H1 (cell line): Measurements from ENCODE around the gene SPIRE1. TPM values are rescaled to one million over a fixed set of nuclear protein-coding genes. Genes with fewer than 3 reads are reported as not detected.

Source experiments
- CTCF ChIA-PET: fragments of 300-600 bp; sonication (Branson Sonifier 250); formaldehyde crosslinking; loops from one replicate; lab custom pipeline; 2021; ENCODE audit not compliant: partially characterized antibody; lab: Charles Lee
- POLR2A ChIA-PET: fragments of 300-600 bp; sonication (Branson Sonifier 250); formaldehyde crosslinking; loops from one replicate; lab custom pipeline; 2021; ENCODE audit warnings: inconsistent platforms; ENCODE audit not compliant: partially characterized antibody; lab: Charles Lee
- DNase-seq, 2 experiments: peaks; one replicate each; pipeline versions ENCODE4 v3.0.0 to v3.0.0-alpha.2; 2010 to 2022; ENCODE audit warnings: low spot score in 2 of 2, low read depth in 1 of 2, mixed read lengths in 1 of 2
- FAIRE-seq: peaks from 2 replicates; lab custom pipeline; 2011; peaks lifted over from hg19 to GRCh38; lab: Jason Lieb, UNC
- H2AFZ ChIP-seq: 2 replicates; pipeline ENCODE4 v1.8.1; 2012; ENCODE audit warnings: low read length, inconsistent platforms
- H2AK5ac ChIP-seq: 2 replicates; pipeline ENCODE4 v1.6.1; 2013; ENCODE audit warnings: low read depth, low read length
- H2BK120ac ChIP-seq: replicated peaks from 2 replicates; pipeline ENCODE3; 2013; ENCODE audit warnings: low read depth, low read length, inconsistent platforms
- H2BK12ac ChIP-seq: 2 replicates; pipeline ENCODE4 v1.6.1; 2013; ENCODE audit warnings: low read depth, low read length
- H2BK15ac ChIP-seq: 2 replicates; pipeline ENCODE4 v1.6.1; 2013; ENCODE audit warnings: low read length
- H2BK20ac ChIP-seq: 2 replicates; pipeline ENCODE4 v1.6.1; 2013; ENCODE audit warnings: low read length
- H2BK5ac ChIP-seq: 2 replicates; pipeline ENCODE4 v1.6.1; 2013; ENCODE audit warnings: low read depth, low read length
- H3K14ac ChIP-seq: 2 replicates; pipeline ENCODE4 v1.6.1; 2013; ENCODE audit warnings: inconsistent platforms; ENCODE audit not compliant: insufficient read length
- H3K18ac ChIP-seq: 2 replicates; pipeline ENCODE4 v1.6.1; 2013; ENCODE audit warnings: low read length; ENCODE audit errors: extremely low read depth
- H3K23ac ChIP-seq: 2 replicates; pipeline ENCODE4 v1.6.1; 2013; ENCODE audit warnings: inconsistent platforms; ENCODE audit not compliant: insufficient read length
- H3K23me2 ChIP-seq: 2 replicates; pipeline ENCODE4 v1.6.1; 2013; ENCODE audit warnings: low read depth, low read length
- H3K27ac ChIP-seq: 2 replicates; pipeline ENCODE4 v1.6.1; 2011; ENCODE audit warnings: low read depth, low read length, inconsistent platforms
- H3K27me3 ChIP-seq, 4 experiments: replicated peaks in 1 of 4; 1 replicate in 1 of 4; 2 replicates in 3 of 4; pipeline versions ENCODE4 v1.6.1 to v1.8.1; 2011 to 2013; ENCODE audit warnings: low read length in 3 of 4, mild to moderate bottlenecking in 3 of 4, inconsistent platforms in 2 of 4, mixed read lengths in 2 of 4, moderate library complexity in 1 of 4; ENCODE audit not compliant: control insufficient read depth in 3 of 4, insufficient read depth in 3 of 4; ENCODE audit errors: extremely low read depth in 1 of 4
- H3K36me3 ChIP-seq, 4 experiments: 2 replicates each; pipeline versions ENCODE4 v1.6.1 to v1.8.1; 2011 to 2013; ENCODE audit warnings: mild to moderate bottlenecking in 4 of 4, low read length in 3 of 4, moderate library complexity in 2 of 4, control low read depth in 1 of 4, inconsistent platforms in 1 of 4; ENCODE audit not compliant: insufficient read depth in 4 of 4, control insufficient read depth in 2 of 4
- H3K4ac ChIP-seq: replicated peaks from 2 replicates; pipeline ENCODE3; 2013; ENCODE audit warnings: low read length, low read depth, mixed read lengths, inconsistent platforms; ENCODE audit not compliant: insufficient read length
- H3K4me1 ChIP-seq, 4 experiments: replicated peaks in 1 of 4; 1 replicate in 1 of 4; 2 replicates in 3 of 4; pipeline versions ENCODE4 v1.6.1 to v1.8.1; 2011 to 2013; ENCODE audit warnings: low read length in 3 of 4, inconsistent platforms in 2 of 4, mixed read lengths in 1 of 4; ENCODE audit not compliant: insufficient read depth in 4 of 4, control insufficient read depth in 3 of 4
- H3K4me2 ChIP-seq, 2 experiments: 2 replicates each; pipeline versions ENCODE4 v1.6.1 to v1.8.1; 2011 to 2013; ENCODE audit warnings: low read depth in 2 of 2, low read length in 2 of 2, control low read depth in 1 of 2, inconsistent platforms in 1 of 2, mild to moderate bottlenecking in 1 of 2; ENCODE audit not compliant: insufficient read depth in 1 of 2
- H3K4me3 ChIP-seq, 4 experiments: fragments of 200-600, 300-600 bp in 1 of 4; sonication (generic), shearing (Covaris generic), sonication (Bioruptor Twin) in 1 of 4; 2 replicates each; pipeline versions ENCODE4 v1.5.1 to v1.8.1; 2011 to 2016; ENCODE audit warnings: low read length in 4 of 4, low read depth in 3 of 4, control low read depth in 2 of 4, inconsistent platforms in 2 of 4, mild to moderate bottlenecking in 2 of 4, mixed read lengths in 1 of 4, moderate library complexity in 1 of 4; ENCODE audit not compliant: insufficient read depth in 2 of 4; ENCODE audit errors: extremely low read depth in 1 of 4
- H3K56ac ChIP-seq: replicated peaks from 2 replicates; pipeline ENCODE3; 2013; ENCODE audit warnings: low read depth, mild to moderate bottlenecking, mixed read lengths, low read length, inconsistent platforms; ENCODE audit not compliant: insufficient read length
- H3K79me1 ChIP-seq: 2 replicates; pipeline ENCODE4 v1.6.1; 2013; ENCODE audit warnings: low read depth, low read length, control low read depth
- H3K79me2 ChIP-seq, 2 experiments: 2 replicates each; pipeline versions ENCODE4 v1.6.1 to v1.8.1; 2012 to 2013; ENCODE audit warnings: low read length in 2 of 2, mild to moderate bottlenecking in 2 of 2, inconsistent platforms in 1 of 2; ENCODE audit not compliant: insufficient read depth in 2 of 2, control insufficient read depth in 1 of 2
- H3K9ac ChIP-seq, 4 experiments: replicated peaks in 1 of 4; 1 replicate in 1 of 4; 2 replicates in 3 of 4; pipeline versions ENCODE4 v1.6.1 to v1.8.1; 2011 to 2013; ENCODE audit warnings: low read depth in 3 of 4, low read length in 3 of 4, control low read depth in 2 of 4, mild to moderate bottlenecking in 2 of 4, moderate library complexity in 2 of 4, inconsistent platforms in 1 of 4; ENCODE audit errors: extremely low read depth in 1 of 4
- H3K9me3 ChIP-seq, 2 experiments: 2 replicates each; pipeline versions ENCODE4 v1.6.1 to v1.8.1; 2012 to 2013; ENCODE audit warnings: mild to moderate bottlenecking in 2 of 2, moderate library complexity in 2 of 2, control low read depth in 1 of 2, inconsistent platforms in 1 of 2, low read depth in 1 of 2, low read length in 1 of 2, mixed read lengths in 1 of 2; ENCODE audit not compliant: insufficient read depth in 2 of 2
- H4K20me1 ChIP-seq, 2 experiments: replicated peaks in 1 of 2; 2 replicates each; pipeline versions ENCODE3 to v1.8.1; 2011 to 2013; ENCODE audit warnings: inconsistent platforms in 2 of 2, low read length in 2 of 2, mild to moderate bottlenecking in 1 of 2; ENCODE audit not compliant: insufficient read depth in 2 of 2, control insufficient read depth in 1 of 2
- H4K5ac ChIP-seq: 2 replicates; pipeline ENCODE4 v1.6.1; 2013; ENCODE audit warnings: low read length, low read depth, mixed read lengths, inconsistent platforms; ENCODE audit not compliant: insufficient read length
- H4K8ac ChIP-seq: 2 replicates; pipeline ENCODE4 v1.8.0; 2013; ENCODE audit warnings: mild to moderate bottlenecking, moderate library complexity, low read length, inconsistent platforms; ENCODE audit not compliant: insufficient read depth; ENCODE audit errors: extremely low read depth
- H4K91ac ChIP-seq: replicated peaks from 2 replicates; pipeline ENCODE3; 2013; ENCODE audit warnings: low read length, mixed read lengths, inconsistent platforms; ENCODE audit not compliant: insufficient read length
- TEAD4 ChIP-seq: IDR thresholded peaks from 2 replicates; pipeline ENCODE4 v1.6.1; 2012; ENCODE audit warnings: low read depth, low read length, inconsistent platforms, mixed read lengths
- WGBS, 2 experiments: shearing (Covaris generic) in 1 of 2; methylation state at CpG; one replicate each; pipeline versions ENCODE4 v1.1.6 to v1.1.7; 2013 to 2015; ENCODE audit warnings: low lambda C conversion rate in 2 of 2, mixed read lengths in 2 of 2, inconsistent platforms in 1 of 2, low coverage in 1 of 2, missing lambda C conversion rate in 1 of 2; ENCODE audit not compliant: insufficient replicate concordance in 2 of 2, insufficient coverage in 1 of 2, insufficient read length in 1 of 2; ENCODE audit errors: extremely low coverage in 1 of 2, missing lambda C conversion rate in 1 of 2; 5-methylcytosine and 5-hydroxymethylcytosine counted together
- polyA plus RNA-seq, 7 experiments: library from polyadenylated mRNA; depleted of rRNA in 3 of 7; stranded (reverse) in 5 of 7; unstranded in 2 of 7; fragments of >200 nt in 5 of 7; fragments of 200-250 nt in 2 of 7; gene quantifications; 1 replicate in 5 of 7; 2 replicates in 1 of 7; 4 replicates in 1 of 7; pipeline versions ENCODE4 v1.2.1 to v1.2.3, GENCODE V29; 2011 to 2013; ENCODE audit warnings: missing spikeins in 2 of 7, mixed read lengths in 2 of 7
- total RNA-seq: library from RNA; stranded (reverse); fragmentation: NEBNext Ultra II Directional; extraction: Animal tissue kit (Norgen Biotek cat#: 25700); gene quantifications from 2 replicates; pipeline ENCODE4 v1.2.1, GENCODE V29; 2021

The SPIRE1 gene
- total and polyA plus RNA-seq, 2 of the 8 experiments (the other 6 are each of a cell fraction or from before 2014, with no cell fraction given), result 6.0 to 21.5 TPM

DNA sequence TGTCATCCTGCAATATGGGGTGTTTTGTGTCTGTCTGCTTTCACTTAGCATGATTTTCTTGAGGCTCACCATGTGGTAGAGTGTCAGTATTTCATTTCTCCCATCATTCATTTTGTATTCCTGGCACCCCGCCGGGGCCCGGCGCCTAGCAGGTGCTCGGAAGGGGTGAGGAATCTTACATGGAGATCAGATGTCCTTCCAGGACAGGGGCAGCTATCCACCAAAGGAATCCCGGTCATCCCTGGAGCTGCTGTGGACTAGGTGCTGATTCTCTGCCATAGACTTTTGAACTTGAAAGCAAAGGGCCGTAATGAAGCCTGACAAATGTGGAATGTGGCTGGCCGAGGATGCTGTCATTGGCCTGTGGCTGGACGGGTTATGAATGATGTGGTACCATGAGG is 247.8 kb downstream of the SPIRE1 start:
- H3K56ac ChIP-seq, result no peak overlapping the region
- WGBS, 2 experiments, result 81% methylated on average over 9 of the region's 9 CpGs; no CpG with 5 or more reads in 1 of the 2 experiments
- FAIRE-seq (no peak), DNase-seq (no peak)
- H4K20me1 ChIP-seq, result no peaks in the 10 kb centered on the region
- H4K5ac ChIP-seq, result no peak overlapping the region
- ChIA-PET CTCF (interaction anchor here (0.9 kb wide), 1 partner anchor 19 kb away, joined by 3 read pairs; no protein-coding TSS in a partner anchor), POLR2A (interaction anchor here (0.6 to 2.4 kb wide), 2 partner anchors 10 to 137 kb away, joined by 3 to 9 read pairs; no protein-coding TSS in a partner anchor)
- no peak overlapping the region for H3K9ac ChIP-seq
- H3K23ac ChIP-seq, result no peak overlapping the region
- no peak overlapping the region for H4K91ac ChIP-seq
- no peak overlapping the region for H2BK20ac ChIP-seq
- 0 out of 2 replicates have a peak, but pooled peaks cover 2% of the 10 kb centered on the region for H3K79me1 ChIP-seq
- no peak overlapping the region for H3K27ac ChIP-seq
- no peaks in the 10 kb centered on the region for H3K36me3 ChIP-seq
- H3K79me2 ChIP-seq, result peaks cover 0 to 8% of the 10 kb centered on the region in 2 experiments; a peak in 3 of 4 replicates
- no peak overlapping the region for H3K18ac ChIP-seq
- no peak overlapping the region for H2BK120ac ChIP-seq
- H2AFZ ChIP-seq, result no peak overlapping the region
- peaks cover 4% of the 10 kb centered on the region; the same call in 1 of the 2 replicates for H3K23me2 ChIP-seq
- H4K8ac ChIP-seq, result no peak overlapping the region
- H2AK5ac ChIP-seq, result no peak overlapping the region
- peaks cover 0 to 18% (median 15%) of the 10 kb centered on the region in 4 experiments; a peak in 6 of 7 replicates for H3K27me3 ChIP-seq
- H2BK15ac ChIP-seq, result no peak overlapping the region
- no peak overlapping the region for H2BK12ac ChIP-seq
- no peak overlapping the region for H2BK5ac ChIP-seq
- H3K9me3 ChIP-seq, result no peaks in the 10 kb centered on the region
- peaks cover 0 to 8% (median 2%) of the 10 kb centered on the region in 4 experiments; a peak in 5 of 7 replicates for H3K4me1 ChIP-seq
- no peak overlapping the region for H3K4me2 ChIP-seq
- no peak overlapping the region for H3K4ac ChIP-seq
- H3K14ac ChIP-seq, result no peak overlapping the region
- no peak overlapping the region for H3K4me3 ChIP-seq
- TF ChIP-seq TEAD4, result no peak
